Stimulated activated CD4-positive, alpha-beta T cell treated with anti-CD3 and anti-CD28 coated beads, TNF-alpha, amount 100 ng/mL, for 24 hours (primary cell): ENCODE results near the gene NHLRC3.
"Not testable (repeated sequence)": the region's sequence is repeated elsewhere in the genome, so short reads cannot be mapped to it uniquely, and the experiment has no call there.

Experiments
- DNase-seq, 3 experiments: peaks; one replicate each; pipeline ENCODE4 v3.0.0-alpha.2; 2020; ENCODE audit warnings: low read depth in 3 of 3

NHLRC3 gene

DNA sequence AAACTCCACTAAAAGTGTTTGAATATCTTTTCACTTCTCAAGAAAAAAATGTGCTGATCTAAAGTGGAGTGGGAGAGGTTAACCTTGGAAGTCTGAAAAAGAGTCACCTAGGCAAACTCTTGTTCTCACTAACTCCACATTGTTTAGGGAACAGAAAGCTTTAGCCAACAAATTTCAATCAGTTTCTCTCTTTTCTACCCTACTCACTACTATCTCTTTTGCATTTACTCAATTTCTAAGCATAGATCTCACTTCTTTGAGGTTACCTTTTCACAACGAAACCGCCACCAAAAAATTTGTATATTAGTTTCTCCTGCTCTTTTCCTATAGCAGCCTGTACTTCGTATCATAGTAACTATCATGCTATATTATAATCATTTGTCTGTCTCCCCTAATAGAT is 6.3 kb downstream of the NHLRC3 start:
- no peak for DNase-seq

DNA sequence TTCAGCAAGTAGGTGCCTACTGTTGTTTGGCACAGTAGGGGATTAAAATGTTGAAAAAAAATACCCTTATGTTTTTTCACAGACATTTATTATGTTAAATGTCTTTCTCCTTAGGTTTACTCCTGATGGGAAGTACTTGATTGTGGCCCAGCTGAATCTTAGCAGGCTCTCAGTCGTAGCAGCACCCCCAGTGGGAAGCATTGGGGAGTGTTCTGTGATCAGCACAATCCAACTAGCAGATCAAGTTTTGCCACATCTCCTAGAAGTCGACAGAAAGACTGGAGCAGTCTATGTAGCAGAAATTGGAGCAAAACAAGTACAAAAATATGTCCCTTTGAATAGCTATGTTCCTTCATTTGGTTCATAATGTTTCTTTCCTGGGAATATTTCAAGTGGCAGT is 9.3 kb downstream of the NHLRC3 start:
- no peak for DNase-seq

DNA sequence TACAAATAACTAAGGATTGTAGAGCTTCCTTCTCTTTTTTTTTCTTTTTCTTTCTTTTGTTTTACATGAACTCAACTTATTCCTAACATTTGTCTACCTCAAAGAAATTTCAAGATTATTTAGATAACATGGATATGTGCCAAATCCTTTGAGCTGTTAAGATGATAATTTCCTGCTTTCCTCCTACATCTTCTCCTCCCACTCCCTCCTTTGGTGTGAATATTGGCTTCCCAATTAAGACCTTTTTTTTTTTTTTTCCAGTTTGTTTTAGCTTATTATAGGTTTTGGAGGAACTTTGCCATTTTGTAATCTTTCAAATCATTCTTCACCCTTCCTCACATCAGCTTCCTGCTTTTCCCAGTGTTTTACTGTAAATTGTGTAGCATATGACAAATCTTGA is 10.6 kb downstream of the NHLRC3 start:
- DNase-seq = no peak

GRCh38 chr13:39049274-39049673 is 11.0 kb downstream of the NHLRC3 start:
- no peak for DNase-seq

GRCh38 chr13:39051157-39051556 is 12.9 kb downstream of the NHLRC3 start:
- DNase-seq = no peak

DNA sequence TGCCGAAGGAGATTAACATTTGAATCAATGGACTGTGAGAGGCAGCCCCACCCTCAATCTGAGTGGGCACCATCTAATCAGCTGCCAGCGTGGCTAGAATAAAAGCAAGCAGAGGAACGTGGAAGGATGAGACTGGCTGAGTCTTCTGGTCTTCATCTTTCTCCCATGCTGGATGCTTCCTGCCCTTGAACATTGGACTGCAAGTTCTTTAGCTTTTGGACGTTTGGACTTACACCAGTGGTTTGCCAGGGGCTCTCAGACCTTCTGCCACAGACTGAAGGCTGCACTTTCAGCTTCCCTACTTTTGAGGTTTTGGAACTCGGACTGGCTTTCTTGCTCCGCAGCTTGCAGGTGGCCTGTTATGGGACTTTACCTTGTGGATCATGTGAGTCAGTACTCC is 14.7 kb downstream of the NHLRC3 start:
- DNase-seq = no peak

DNA sequence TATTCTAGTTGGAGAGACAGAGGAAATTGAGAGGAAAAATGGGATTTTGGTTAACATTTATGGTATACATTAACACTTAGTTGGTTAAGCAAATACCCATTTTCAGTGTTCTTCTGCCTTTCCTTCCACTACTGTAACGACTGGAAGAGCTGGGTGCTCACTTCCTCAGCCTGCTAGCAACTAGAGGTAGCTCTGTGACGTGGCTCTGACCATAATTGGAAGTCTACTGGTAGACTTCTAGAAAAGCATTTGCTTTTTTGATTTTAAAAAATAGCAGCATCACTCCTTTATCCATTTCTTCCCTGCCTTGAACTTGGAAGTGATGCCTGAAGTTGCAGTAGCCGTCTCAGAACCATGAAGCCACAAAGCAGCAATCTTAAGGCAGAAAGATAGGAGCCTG is 15.9 kb downstream of the NHLRC3 start:
- DNase-seq = no peak

DNA sequence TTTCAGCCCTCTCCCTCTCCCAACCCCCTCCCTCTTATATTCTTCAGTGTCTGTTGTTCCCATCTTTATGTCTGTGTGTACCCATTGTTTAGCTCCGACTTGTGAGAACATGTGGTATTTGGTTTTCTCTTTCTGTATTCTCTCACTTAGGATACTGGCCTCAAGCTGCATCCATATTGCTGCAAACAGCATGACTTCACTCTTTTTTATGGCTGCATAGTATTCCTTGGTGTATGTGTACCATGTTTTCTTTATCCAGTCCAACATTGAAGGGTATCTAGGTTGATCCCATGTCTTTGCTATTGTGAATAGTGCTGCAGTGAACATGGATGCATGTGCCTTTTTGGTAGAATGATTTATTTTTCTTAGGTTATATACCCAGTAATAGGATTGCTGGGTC is 17.8 kb downstream of the NHLRC3 start:
- no peak for DNase-seq

DNA sequence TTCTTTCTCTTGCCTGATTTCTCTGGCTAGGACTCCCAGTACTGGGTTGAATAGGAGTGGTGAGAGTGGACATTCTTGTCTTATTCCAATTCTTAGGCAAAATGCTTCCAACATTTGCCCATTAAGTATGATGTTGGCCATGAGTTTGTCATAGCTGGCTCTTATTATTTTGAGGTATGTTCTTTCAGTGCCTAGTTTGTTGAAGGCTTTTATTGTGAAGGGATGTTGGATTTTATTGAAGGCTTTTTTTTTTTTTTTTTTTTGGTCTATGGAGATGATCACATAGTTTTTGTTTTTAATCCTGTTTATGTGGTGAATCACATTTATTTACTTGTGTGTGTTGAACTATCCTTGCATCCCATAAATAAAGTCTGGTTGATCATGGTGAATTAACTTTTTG is 19.8 kb downstream of the NHLRC3 start:
- no peak for DNase-seq

DNA sequence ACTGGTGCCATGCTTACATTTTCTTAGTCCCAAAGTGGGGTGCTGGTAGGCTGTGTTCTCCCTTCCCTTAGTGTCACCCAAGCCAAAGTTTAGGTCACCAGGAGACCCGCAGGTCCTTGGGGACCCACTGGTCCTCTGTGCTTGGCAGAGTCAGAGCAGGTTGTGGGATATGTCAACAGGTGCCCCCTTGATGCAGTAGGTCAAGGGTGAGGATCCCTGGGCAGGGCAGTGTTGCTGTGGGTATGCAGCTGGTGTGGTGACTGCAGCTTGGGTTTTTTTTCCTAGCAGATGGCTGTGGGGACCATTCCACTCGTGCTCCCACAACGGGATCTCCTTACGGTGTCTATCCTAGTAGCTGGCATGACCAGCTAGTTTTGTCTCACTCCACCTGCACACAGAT is 23.7 kb downstream of the NHLRC3 start:
- no peak for DNase-seq

DNA sequence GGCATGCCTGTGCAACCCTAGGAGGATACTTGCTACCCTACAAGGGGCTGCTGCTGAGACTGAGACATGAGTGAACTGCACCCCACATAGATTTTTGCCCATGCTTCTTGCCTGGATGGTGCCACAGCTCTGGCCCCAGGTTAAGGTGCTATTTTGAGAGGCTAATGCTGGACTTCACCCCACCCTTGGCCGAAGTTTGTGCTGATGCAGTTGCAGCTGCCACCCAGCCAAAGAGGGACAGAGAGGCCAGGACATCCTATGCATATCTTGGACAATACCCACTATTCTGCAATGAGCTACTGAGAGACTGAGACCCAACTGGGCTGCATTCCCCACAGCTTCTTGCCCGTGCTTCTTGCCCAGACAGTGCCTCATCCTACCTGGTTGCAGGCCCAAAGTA is 34.6 kb downstream of the NHLRC3 start:
- DNase-seq = no peak

GRCh38 chr13:39073983-39074382 is 35.7 kb downstream of the NHLRC3 start:
- DNase-seq = no peak

- DNase-seq = not testable (repeated sequence)
Measured at GRCh38 chr13:39086251-39086945, 48.1 kb downstream of the NHLRC3 start.

GRCh38 chr13:39091586-39091985 is 53.3 kb downstream of the NHLRC3 start:
- DNase-seq = no peak

- DNase-seq = no peak
Measured at GRCh38 chr13:39095500-39095899, 57.2 kb downstream of the NHLRC3 start.

DNA sequence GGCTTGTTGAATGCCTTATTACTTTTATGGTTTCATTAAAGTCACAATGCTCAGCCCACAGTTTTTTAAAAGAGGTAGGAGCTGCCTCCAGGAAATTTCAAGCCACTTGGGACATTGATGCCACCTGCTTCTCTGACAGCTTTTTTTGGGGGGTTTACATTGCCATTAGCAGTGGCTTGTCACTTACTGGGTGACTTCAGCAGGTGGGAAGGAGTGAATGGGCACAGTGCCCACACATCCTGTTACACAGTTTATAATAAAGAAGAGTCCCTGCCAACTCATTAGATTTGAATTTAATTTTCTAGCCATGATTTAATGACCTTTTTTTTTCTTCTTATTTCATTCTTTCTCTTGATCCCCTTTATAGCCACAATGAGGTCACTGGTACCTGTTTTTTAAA is 61.0 kb downstream of the NHLRC3 start:
- DNase-seq = no peak
